ENCODE data around the gene IBA57.

DNA sequence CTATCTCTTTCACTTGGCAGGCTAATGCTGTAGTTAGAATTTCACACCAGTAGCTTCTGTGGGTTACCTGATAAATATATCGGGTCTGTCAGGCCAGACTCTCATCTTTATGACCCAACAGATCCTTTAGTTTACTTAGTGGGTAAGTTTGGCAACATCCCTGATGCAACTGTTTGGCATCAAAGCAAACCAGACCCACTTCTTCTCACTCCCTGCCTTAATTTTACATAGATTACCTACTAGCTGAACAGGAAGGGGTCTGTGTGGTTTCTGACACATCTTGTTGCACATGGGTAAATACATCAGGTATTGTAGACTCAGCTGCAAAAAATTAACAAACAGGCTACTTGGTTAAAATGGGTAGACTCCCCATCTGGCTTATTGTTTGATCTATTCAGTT is 28.7 kb upstream of the IBA57 start:
- TF ChIP-seq CTCF (IDR thresholded peaks at IDR 0.05) (no peak), POLR2AphosphoS5 (IDR thresholded peaks at IDR 0.05) (no peak)
